GM13976 (cell line): ENCODE results near the gene EVL.

Experiments used
- DNase-seq: peaks from one replicate; pipeline ENCODE4 v3.0.0; 2012; ENCODE audit warnings: low spot score
- CTCF ChIP-seq: IDR thresholded peaks from 2 replicates; pipeline ENCODE4 v1.5.1; 2012; ENCODE audit warnings: borderline replicate concordance, mild to moderate bottlenecking; ENCODE audit not compliant: insufficient read depth; ENCODE audit errors: extremely low read depth, missing control alignments, control extremely low read depth
- in situ Hi-C: fragments of 300-500 bp; cut with MboI; formaldehyde crosslinking; loops from one replicate; pipeline ENCODE4 v1.12.0; 2022; ENCODE audit warnings: low sequenced_read_pairs, mixed read lengths, inconsistent platforms; ENCODE audit not compliant: unreplicated experiment

The EVL gene

GRCh38 chr14:100127853-100128455 lies 62.7 kb downstream of the EVL start:
- TF ChIP-seq CTCF = no peak
- DNase-seq = no peak
- in situ Hi-C loops = no loop called here

GRCh38 chr14:100128688-100129087 lies 63.5 kb downstream of the EVL start:
- DNase-seq = no peak
- no peak for TF ChIP-seq CTCF
- in situ Hi-C loops = no loop called here

GRCh38 chr14:100129161-100129589 lies 64.0 kb downstream of the EVL start:
- TF ChIP-seq CTCF = no peak
- DNase-seq = no peak

GRCh38 chr14:100130521-100130920 lies 65.3 kb downstream of the EVL start:
- TF ChIP-seq CTCF = no peak
- DNase-seq = no peak
- in situ Hi-C loops = no loop called here

More at GRCh38 chr14:100129161-100129589, 64.0 kb downstream of the EVL start:
- in situ Hi-C loops = no loop called here

GRCh38 chr14:100131181-100131580 lies 66.0 kb downstream of the EVL start:
- no peak for DNase-seq
- TF ChIP-seq CTCF = no peak
- in situ Hi-C loops = no loop called here

GRCh38 chr14:100132161-100132902 lies 67.1 kb downstream of the EVL start:
- DNase-seq = no peak
- in situ Hi-C loops = no loop called here

More at GRCh38 chr14:100132161-100132902, 67.1 kb downstream of the EVL start:
- no peak for TF ChIP-seq CTCF
